HG03378 (cell line): ENCODE results near the gene ZBTB1.
A peak's percentile ranks its signal among the peaks of the same experiment; 100 is the strongest.
"Not testable (repeated sequence)": the region's sequence is repeated elsewhere in the genome, so short reads cannot be mapped to it uniquely, and the experiment has no call there.

Experiments used
- ATAC-seq: cut with Tn5 transposase; IDR thresholded peaks from one replicate; pipeline ENCODE4 v1.9.1; 2021; ENCODE audit warnings: mild to moderate bottlenecking, moderate library complexity; ENCODE audit not compliant: unreplicated experiment

ZBTB1 gene

GRCh38 chr14:64522591-64523355 lies 18.2 kb downstream of the ZBTB1 start:
- no peak for ATAC-seq

- no peak for ATAC-seq
Measured at GRCh38 chr14:64525354-64525753, 20.8 kb downstream of the ZBTB1 start.

- no peak for ATAC-seq
Measured at GRCh38 chr14:64531567-64531966, 27.0 kb downstream of the ZBTB1 start.

GRCh38 chr14:64536488-64537245 lies 32.1 kb downstream of the ZBTB1 start:
- ATAC-seq = no peak

- peak; percentile 91 for ATAC-seq
Measured at GRCh38 chr14:64540208-64541202, 35.9 kb downstream of the ZBTB1 start, which contains the start of gene HSPA2. Gene HSPA2 (plus strand): TSS chr14:64540741. CDS start chr14:64540850, 109 bp downstream.

GRCh38 chr14:64541261-64541971 lies 36.8 kb downstream of the ZBTB1 start:
- ATAC-seq = no peak

GRCh38 chr14:64541972-64542835 lies 37.6 kb downstream of the ZBTB1 start:
- no peak for ATAC-seq

- no peak for ATAC-seq
Measured at GRCh38 chr14:64542836-64543201, 38.2 kb downstream of the ZBTB1 start.

- ATAC-seq = no peak
Measured at GRCh38 chr14:64544607-64545312, 40.2 kb downstream of the ZBTB1 start.

GRCh38 chr14:64549016-64549415 lies 44.4 kb downstream of the ZBTB1 start:
- no peak for ATAC-seq

GRCh38 chr14:64549791-64550620 lies 45.4 kb downstream of the ZBTB1 start, which contains the start of gene PPP1R36:
Gene PPP1R36 (plus strand): TSS chr14:64549961. CDS start chr14:64549998, 37 bp downstream.
- no peak for ATAC-seq

GRCh38 chr14:64550621-64551333 lies 46.2 kb downstream of the ZBTB1 start:
- ATAC-seq = no peak

- no peak for ATAC-seq
Measured at GRCh38 chr14:64554556-64554955, 50.0 kb downstream of the ZBTB1 start.

GRCh38 chr14:64556526-64556925 lies 52.0 kb downstream of the ZBTB1 start:
- ATAC-seq = no peak

GRCh38 chr14:64558216-64558615 lies 53.6 kb downstream of the ZBTB1 start:
- ATAC-seq = not testable (repeated sequence)

- no peak for ATAC-seq
Measured at GRCh38 chr14:64561631-64562030, 57.1 kb downstream of the ZBTB1 start.

- ATAC-seq = no peak
Measured at GRCh38 chr14:64562436-64562835, 57.9 kb downstream of the ZBTB1 start.
